Ascending aorta (tissue), 2 donors: ENCODE data around the gene LHX3. TPM values are rescaled to one million over a fixed set of nuclear protein-coding genes. Genes with fewer than 3 reads are reported as not detected.

Experiments
- DNase-seq, 2 donors: peaks; one replicate each; pipeline ENCODE4 v3.0.0-alpha.2; 2019; ENCODE audit warnings: low spot score in 2 of 2
- H3K27ac ChIP-seq, 2 donors: fragments of 200-600 bp; sonication (generic); one replicate each; pipeline ENCODE4 v1.5.1; 2016 to 2017; ENCODE audit warnings: mild to moderate bottlenecking in 1 of 2
- H3K27me3 ChIP-seq: fragments of 200-600 bp; sonication (generic); one replicate; pipeline ENCODE4 v1.5.1; 2017
- H3K36me3 ChIP-seq, 2 donors: fragments of 200-600 bp; sonication (generic); one replicate each; pipeline ENCODE4 v1.5.1; 2016
- H3K4me1 ChIP-seq, 2 donors: fragments of 200-600 bp; sonication (generic); one replicate each; pipeline ENCODE4 v1.5.1; 2016 to 2017; ENCODE audit warnings: mild to moderate bottlenecking in 1 of 2
- H3K4me3 ChIP-seq, 2 donors: fragments of 200-600 bp; sonication (generic); one replicate each; pipeline ENCODE4 v1.5.1; 2016 to 2017; ENCODE audit warnings: mild to moderate bottlenecking in 1 of 2
- H3K9me3 ChIP-seq, 2 donors: fragments of 200-600 bp; sonication (generic); one replicate each; pipeline ENCODE4 v1.5.1; 2016
- intact Hi-C: fragments of 100-400 bp; cut with DNase I; formaldehyde crosslinking; loops from one replicate; pipeline ENCODE4 v1.15.1; 2023
- total RNA-seq: library from RNA; depleted of rRNA; stranded (reverse); fragments of >200 nt; gene quantifications from one replicate; pipeline ENCODE4 v1.1.0, GENCODE V29; 2016
- TF ChIP-seq, protein P1 (sequence below), 3 experiments: fragments of 200-600 bp in 2 of 3; fragments of 450-650 bp in 1 of 3; sonication (generic) in 2 of 3; IDR thresholded peaks; one replicate each; pipeline ENCODE4 v1.5.1; 2016 to 2019; ENCODE audit warnings: antibody characterized with exemption in 3 of 3, mild to moderate bottlenecking in 1 of 3, moderate library complexity in 1 of 3

LHX3 gene
- total RNA-seq, 1 donor from 2014 or later = not detected

DNA sequence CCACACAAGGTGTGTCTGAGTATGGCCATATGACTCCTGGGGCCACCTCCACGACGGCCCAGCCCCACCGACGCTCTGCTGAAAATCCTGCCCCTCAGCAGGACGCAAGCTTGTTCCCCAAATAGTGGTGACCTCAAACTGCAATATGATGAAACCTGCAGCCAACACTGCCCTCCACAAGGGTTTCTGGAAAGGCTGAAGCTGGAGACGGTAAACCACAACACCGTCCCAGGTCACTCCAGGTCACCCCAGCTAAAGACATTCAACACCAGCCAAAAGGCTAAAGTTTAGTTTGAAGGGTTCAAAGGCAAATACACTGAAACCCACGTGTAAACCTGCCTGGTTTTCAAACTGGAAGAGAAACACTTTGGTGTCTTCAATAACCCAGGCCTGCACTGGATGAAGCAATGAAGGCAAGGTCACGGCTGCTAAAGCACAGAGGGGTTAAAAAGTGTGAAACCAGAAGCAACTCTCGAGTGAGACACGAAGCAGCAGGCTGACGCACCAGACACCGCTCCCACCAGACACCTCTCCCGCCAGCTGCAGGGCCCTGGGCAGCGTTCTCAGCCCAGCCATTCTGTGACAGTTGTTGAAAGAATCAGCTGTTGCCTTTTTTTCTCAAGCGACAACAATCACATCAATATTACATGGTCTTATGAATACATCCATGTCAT is 1.8 kb upstream of the LHX3 start:
- Histone ChIP-seq H3K27ac (no peak overlapping the region), H3K9me3 (no peaks in the 10 kb centered on the region), H3K36me3 (peaks cover 2 to 16% of the 10 kb centered on the region in 2 donors), H3K27me3 (peaks cover 22% of the 10 kb centered on the region), H3K4me1 (no peaks in the 10 kb centered on the region), H3K4me3 (no peak overlapping the region)
- TF ChIP-seq, protein P1, sequence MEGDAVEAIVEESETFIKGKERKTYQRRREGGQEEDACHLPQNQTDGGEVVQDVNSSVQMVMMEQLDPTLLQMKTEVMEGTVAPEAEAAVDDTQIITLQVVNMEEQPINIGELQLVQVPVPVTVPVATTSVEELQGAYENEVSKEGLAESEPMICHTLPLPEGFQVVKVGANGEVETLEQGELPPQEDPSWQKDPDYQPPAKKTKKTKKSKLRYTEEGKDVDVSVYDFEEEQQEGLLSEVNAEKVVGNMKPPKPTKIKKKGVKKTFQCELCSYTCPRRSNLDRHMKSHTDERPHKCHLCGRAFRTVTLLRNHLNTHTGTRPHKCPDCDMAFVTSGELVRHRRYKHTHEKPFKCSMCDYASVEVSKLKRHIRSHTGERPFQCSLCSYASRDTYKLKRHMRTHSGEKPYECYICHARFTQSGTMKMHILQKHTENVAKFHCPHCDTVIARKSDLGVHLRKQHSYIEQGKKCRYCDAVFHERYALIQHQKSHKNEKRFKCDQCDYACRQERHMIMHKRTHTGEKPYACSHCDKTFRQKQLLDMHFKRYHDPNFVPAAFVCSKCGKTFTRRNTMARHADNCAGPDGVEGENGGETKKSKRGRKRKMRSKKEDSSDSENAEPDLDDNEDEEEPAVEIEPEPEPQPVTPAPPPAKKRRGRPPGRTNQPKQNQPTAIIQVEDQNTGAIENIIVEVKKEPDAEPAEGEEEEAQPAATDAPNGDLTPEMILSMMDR (IDR thresholded peaks at IDR 0.05) = no peak
- DNase-seq = no peak
- intact Hi-C loops = no loop called here

DNA sequence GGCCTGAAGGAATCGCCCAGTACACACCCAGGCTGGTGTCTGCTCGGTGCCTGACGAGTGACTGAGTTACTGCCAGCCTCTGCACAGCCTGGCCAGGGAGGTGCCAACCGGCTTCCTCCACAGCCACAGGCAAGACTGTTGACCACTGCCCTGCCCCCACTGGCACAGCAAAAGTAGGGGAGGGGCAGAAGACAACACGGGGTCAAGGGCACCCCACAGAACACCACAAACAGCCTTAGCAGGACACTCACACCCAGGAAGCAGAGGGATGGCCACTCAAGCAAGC is 722 bp upstream of the LHX3 start:
- Histone ChIP-seq H3K9me3 (no peaks in the 10 kb centered on the region), H3K36me3 (peaks cover 0 to 8% of the 10 kb centered on the region in 2 donors), H3K4me3 (no peak overlapping the region), H3K27ac (no peak overlapping the region), H3K27me3 (peaks cover 27% of the 10 kb centered on the region), H3K4me1 (no peaks in the 10 kb centered on the region)
- DNase-seq = no peak
- TF ChIP-seq, protein P1 (IDR thresholded peaks at IDR 0.05) = no peak
- intact Hi-C loops = no loop called here

DNA sequence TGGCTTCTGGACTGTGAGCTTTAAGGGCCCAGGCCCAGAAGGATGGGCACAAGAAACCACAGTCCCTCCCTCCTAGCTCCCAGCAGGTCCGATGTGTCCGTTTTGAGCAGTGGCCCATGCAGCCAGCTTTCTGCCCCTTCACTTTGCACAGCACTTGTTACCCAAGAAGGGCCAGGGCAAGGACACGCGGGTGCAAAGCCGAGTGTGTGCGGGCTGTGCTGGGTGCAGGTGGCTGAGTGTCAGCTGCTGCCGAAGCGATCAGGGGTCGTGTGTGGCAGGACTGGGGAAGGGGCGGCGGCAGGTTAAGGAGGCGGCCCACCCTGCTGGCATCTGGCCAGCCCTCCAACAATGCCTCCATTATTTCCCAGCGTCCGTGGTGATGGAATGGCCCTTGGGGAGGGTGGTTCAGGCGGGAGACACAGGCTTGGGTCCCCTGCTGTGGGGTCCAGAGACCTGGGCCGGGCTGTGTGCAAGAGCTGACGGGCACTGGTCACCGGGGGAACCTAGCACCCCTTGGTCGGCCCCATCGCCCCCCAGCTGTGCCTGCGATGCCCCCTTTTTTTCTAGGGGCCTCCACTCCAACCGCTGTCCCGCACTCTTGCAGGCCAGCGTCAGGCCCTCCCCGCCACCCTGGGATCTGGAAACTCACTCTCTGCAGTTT is 653 bp downstream of the LHX3 start:
- Histone ChIP-seq H3K9me3 (no peaks in the 10 kb centered on the region), H3K27me3 (peaks cover 35% of the 10 kb centered on the region), H3K36me3 (no peaks in the 10 kb centered on the region), H3K4me3 (no peak overlapping the region), H3K27ac (no peak overlapping the region), H3K4me1 (no peaks in the 10 kb centered on the region)
- TF ChIP-seq, protein P1 (IDR thresholded peaks at IDR 0.05) = no peak
- intact Hi-C loops = no loop called here
- no peak for DNase-seq

DNA sequence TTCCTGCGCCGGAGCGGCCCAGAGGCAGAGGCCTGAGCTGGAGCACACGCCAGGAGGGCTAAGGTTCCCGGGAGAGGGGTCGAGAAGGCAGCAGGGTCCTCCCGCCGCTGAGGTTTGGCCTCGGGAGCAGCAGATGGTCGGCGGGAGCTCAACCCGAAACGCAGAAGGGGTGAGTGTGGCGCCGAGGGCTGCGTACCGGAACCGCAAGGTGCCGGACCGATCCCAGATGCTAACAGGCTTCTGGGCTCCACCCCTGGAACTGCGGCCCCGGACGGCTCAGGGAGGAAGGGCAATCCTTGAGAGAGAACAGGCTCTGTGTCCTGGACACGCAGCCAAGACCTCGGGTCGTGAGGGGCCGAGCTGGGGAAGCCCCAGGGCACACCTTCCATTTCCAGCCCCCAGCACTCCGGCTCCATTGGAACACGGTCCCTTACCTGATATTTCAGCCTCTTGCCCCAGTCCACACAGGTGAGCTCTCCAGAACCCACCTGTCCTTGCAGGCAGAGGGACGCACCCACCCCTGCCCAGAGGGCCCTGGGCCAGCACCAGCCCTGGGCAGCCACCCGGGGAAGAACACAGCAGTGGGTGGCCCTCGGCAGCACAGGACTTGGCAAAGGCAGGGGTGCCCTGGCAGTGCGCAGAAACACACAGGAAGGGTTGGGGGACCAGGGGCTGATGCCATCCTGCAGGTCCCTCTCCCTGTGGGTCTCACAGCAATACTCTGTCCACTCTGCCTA is 1.4 kb downstream of the LHX3 start:
- Histone ChIP-seq H3K4me1 (no peaks in the 10 kb centered on the region), H3K27me3 (peaks cover 35% of the 10 kb centered on the region)
- intact Hi-C loops = no loop called here

DNA sequence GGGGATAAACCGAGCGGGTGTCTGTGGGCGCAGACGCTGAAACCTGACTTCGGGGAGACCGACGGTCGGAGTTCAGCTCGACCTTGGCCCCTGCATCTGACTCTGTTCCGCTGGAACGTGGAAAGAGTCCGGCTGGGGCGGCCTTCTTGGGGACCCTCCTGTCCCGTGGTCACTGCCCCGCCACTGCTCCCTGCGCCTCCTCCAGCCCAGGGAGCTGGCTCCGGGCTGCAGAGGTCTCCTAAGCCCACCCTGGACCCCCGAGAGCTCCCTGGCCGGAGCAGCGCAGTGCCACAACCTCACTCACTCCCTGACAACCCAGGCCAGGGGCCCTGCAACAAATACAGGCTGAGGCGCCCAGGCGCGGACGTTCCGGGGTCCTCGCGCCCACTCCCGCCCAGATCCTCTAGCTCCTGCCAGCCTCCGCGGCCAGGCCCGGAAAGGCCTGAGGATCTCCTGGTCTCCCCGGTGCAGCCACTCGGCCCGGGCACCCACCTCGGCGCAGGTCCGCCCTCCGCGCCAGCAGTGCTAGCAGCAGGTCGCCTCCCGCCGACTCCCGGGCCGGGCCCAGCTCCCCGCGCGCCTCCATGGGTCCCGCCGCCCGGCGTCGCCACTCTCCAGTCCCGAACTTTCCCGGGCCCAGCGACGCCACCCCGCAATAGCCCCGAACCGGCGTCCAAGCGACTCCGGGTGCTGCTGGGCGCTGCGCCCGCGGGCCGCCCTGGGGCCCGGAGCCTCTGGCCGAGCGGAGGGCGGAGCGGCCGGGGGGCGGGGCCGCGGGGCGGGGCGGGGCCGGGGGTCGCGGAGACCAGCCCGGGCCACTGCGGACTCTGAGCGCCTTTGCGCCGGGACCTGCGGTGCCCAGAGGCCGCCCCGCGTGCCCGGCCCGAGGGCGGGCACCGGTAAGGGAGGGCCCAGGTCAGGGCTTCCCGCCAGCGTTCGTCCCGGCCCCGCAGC is 2.2 kb downstream of the LHX3 start:
- H3K36me3 ChIP-seq = no peaks in the 10 kb centered on the region
- peaks cover 35% of the 10 kb centered on the region for H3K27me3 ChIP-seq
- TF ChIP-seq, protein P1 (IDR thresholded peaks at IDR 0.05) = no peak
- intact Hi-C loops = no loop called here
- H3K9me3 ChIP-seq = no peaks in the 10 kb centered on the region
- H3K4me3 ChIP-seq = no peak overlapping the region
- H3K27ac ChIP-seq = no peak overlapping the region
- no peaks in the 10 kb centered on the region for H3K4me1 ChIP-seq
- DNase-seq = no peak

More for the DNA sequence above, 1.4 kb downstream of the LHX3 start:
- Histone ChIP-seq H3K9me3 (no peaks in the 10 kb centered on the region), H3K4me3 (no peak overlapping the region), H3K27ac (no peak overlapping the region), H3K36me3 (no peaks in the 10 kb centered on the region)
- DNase-seq = no peak
- TF ChIP-seq, protein P1 (IDR thresholded peaks at IDR 0.05) = no peak
